Stomach (tissue), 4 donors: ENCODE measurements around the gene PORCN.

Experiments
- EP300 ChIP-seq: sonication (generic); formaldehyde crosslinking; IDR thresholded peaks from one replicate; pipeline ENCODE4 v1.6.1; 2017; ENCODE audit warnings: antibody characterized with exemption
- POLR2A ChIP-seq, 4 donors: fragments of 450-650 bp; IDR thresholded peaks; one replicate each; pipeline ENCODE4 v1.6.1; 2016; ENCODE audit warnings: antibody characterized with exemption in 4 of 4, control low read depth in 2 of 4, mild to moderate bottlenecking in 1 of 4, moderate library complexity in 1 of 4
- POLR2AphosphoS5 ChIP-seq, 3 donors: sonication (generic); formaldehyde crosslinking; IDR thresholded peaks; one replicate each; pipeline ENCODE4 v1.6.1; 2016; ENCODE audit warnings: antibody characterized with exemption in 3 of 3
- TF ChIP-seq, protein P1 (sequence below), 7 experiments: fragments of 450-650 bp in 4 of 7; fragments of 200-600 bp in 3 of 7; sonication (generic) in 3 of 7; IDR thresholded peaks; one replicate each; pipeline ENCODE4 v1.5.1; 2016 to 2019; ENCODE audit warnings: antibody characterized with exemption in 7 of 7, control low read depth in 2 of 7, mild to moderate bottlenecking in 1 of 7

- TF ChIP-seq, protein P1, sequence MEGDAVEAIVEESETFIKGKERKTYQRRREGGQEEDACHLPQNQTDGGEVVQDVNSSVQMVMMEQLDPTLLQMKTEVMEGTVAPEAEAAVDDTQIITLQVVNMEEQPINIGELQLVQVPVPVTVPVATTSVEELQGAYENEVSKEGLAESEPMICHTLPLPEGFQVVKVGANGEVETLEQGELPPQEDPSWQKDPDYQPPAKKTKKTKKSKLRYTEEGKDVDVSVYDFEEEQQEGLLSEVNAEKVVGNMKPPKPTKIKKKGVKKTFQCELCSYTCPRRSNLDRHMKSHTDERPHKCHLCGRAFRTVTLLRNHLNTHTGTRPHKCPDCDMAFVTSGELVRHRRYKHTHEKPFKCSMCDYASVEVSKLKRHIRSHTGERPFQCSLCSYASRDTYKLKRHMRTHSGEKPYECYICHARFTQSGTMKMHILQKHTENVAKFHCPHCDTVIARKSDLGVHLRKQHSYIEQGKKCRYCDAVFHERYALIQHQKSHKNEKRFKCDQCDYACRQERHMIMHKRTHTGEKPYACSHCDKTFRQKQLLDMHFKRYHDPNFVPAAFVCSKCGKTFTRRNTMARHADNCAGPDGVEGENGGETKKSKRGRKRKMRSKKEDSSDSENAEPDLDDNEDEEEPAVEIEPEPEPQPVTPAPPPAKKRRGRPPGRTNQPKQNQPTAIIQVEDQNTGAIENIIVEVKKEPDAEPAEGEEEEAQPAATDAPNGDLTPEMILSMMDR (IDR thresholded peaks at IDR 0.05): no peak
- TF ChIP-seq POLR2AphosphoS5 (IDR thresholded peaks at IDR 0.05) (no peak), POLR2A (IDR thresholded peaks at IDR 0.05) (no peak), EP300 (no peak)
Observed at GRCh38 chrX:48509245-48509590, 426 bp downstream of the PORCN start.
